ENCODE data around the gene MAGEF1.
"Not testable (repeated sequence)": the region's sequence is repeated elsewhere in the genome, so short reads cannot be mapped to it uniquely, and the experiment has no call there.

The MAGEF1 gene

DNA sequence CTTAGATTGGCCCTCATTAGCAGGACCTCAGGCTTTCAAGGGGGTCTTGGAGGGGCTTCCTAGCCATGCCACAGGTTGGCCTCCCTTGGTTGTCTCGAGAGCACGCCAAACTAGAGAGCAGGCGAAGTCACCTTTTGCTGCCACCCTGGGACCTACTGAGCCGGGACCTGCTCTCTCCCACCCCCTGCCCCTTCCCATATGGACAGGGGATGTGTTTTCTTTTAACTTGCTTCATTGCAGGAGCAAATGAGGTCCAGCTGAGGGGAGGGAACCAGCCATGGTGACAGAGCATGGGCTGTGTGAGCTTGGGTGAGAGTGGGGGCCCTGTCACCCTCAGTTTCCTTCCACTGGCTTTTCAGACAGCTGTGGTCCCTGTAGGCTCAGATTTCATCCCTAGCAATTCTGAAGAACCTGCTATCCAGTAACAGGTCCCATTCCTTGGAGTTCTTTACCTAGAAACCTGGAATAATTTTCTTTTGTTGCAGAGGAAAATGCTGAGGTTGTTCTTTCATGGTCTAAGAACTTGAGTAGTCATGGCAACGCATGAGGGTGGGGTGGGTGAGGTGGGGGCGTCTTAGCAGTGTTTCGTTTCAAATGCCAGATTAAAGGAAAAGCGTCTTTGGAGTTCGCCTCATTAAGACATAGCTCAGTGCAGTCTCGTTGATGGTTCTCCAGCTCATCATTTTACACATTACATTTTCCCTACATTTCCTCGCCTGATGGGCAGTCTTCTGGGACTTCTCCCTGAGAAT, 20.1 kb upstream of the MAGEF1 start:
- Histone ChIP-seq H3K36me3 (ENCODE audit: insufficient read depth) (no peaks in the 10 kb centered on the region), H2AFZ (ENCODE audit: low read depth) (no peak overlapping the region), H3K4me3 (IDR thresholded peaks at IDR 0.05; ENCODE audit: insufficient read depth, low read depth, low read length) (no peak overlapping the region), H3K4me2 (no peak overlapping the region), H3K79me2 (ENCODE audit: insufficient read depth, low read depth) (no peaks in the 10 kb centered on the region), H3K27me3 (ENCODE audit: insufficient read depth, low read depth) (no peaks in the 10 kb centered on the region), H4K20me1 (ENCODE audit: insufficient read depth) (no peaks in the 10 kb centered on the region), H3K9ac (no peak overlapping the region), H3K4me1 (ENCODE audit: low read depth, poor library complexity, severe bottlenecking) (no peaks in the 10 kb centered on the region), H3K27ac (no peak overlapping the region)
- no peak for TF ChIP-seq CTCF (conservative IDR thresholded peaks at IDR 0.05; ENCODE audit: low read depth, low read length)

DNA sequence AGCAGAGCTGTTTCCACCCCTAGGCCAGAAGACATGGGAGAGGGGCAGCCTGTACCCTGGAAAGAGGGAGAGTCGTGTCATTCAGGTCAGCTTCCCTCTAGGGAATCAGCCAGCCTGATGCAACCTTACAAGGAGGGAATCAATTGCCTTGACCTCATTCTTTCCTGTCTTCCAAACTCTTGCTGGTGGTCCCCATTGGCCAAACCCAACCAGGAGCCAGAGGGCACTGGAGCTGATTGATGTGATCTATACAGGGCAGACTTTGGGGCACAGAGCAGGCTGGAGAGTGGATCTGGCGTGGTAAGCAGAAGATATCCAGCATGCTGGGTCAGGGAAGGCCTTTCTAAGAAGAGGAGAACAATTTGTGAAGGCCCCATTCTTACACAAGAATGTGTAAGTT, 19.1 kb upstream of the MAGEF1 start:
- Histone ChIP-seq H2AFZ (ENCODE audit: low read depth) (no peak overlapping the region), H4K20me1 (ENCODE audit: insufficient read depth) (no peaks in the 10 kb centered on the region), H3K9ac (no peak overlapping the region), H3K79me2 (ENCODE audit: insufficient read depth, low read depth) (no peaks in the 10 kb centered on the region), H3K27me3 (ENCODE audit: insufficient read depth, low read depth) (no peaks in the 10 kb centered on the region), H3K4me3 (IDR thresholded peaks at IDR 0.05; ENCODE audit: insufficient read depth, low read depth, low read length) (no peak overlapping the region), H3K4me2 (no peak overlapping the region), H3K36me3 (ENCODE audit: insufficient read depth) (no peaks in the 10 kb centered on the region), H3K27ac (no peak overlapping the region), H3K4me1 (ENCODE audit: low read depth, poor library complexity, severe bottlenecking) (no peaks in the 10 kb centered on the region)
- TF ChIP-seq CTCF (conservative IDR thresholded peaks at IDR 0.05; ENCODE audit: low read depth, low read length): no peak

DNA sequence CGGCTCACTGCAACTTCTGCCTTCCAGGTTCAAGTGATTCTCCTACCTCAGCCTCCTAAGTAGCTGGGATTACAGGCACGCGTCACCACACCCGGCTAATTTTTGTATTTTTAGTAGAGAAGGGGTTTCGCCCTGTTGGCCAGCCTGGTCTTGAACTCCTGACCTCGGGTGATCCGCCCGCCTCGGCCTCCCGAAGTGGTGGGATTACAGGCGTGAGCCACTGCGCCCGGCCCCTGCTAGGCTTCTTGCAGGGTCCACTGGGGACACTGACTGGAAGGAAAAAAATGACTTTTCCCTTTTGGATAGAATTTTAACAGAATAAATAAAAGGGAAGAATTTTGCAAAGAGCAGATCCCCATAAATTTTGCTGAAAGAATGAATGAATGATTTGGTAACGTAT, 17.3 kb upstream of the MAGEF1 start:
- H4K20me1 ChIP-seq (ENCODE audit: insufficient read depth); H3K4me2 ChIP-seq; H3K9ac ChIP-seq; H2AFZ ChIP-seq (ENCODE audit: low read depth); H3K27me3 ChIP-seq (ENCODE audit: insufficient read depth, low read depth); H3K4me3 ChIP-seq (IDR thresholded peaks at IDR 0.05; ENCODE audit: insufficient read depth, low read depth, low read length); H3K27ac ChIP-seq; H3K36me3 ChIP-seq (ENCODE audit: insufficient read depth); H3K79me2 ChIP-seq (ENCODE audit: insufficient read depth, low read depth); H3K4me1 ChIP-seq (ENCODE audit: low read depth, poor library complexity, severe bottlenecking): not testable (repeated sequence)

GRCh38 chr3:184728010-184728527, 16.2 kb upstream of the MAGEF1 start:
- no peaks in the 10 kb centered on the region for H3K4me1 ChIP-seq (ENCODE audit: low read depth, poor library complexity, severe bottlenecking)
- no peak overlapping the region for H3K4me2 ChIP-seq
- H2AFZ ChIP-seq (ENCODE audit: low read depth): no peak overlapping the region
- no peak overlapping the region for H3K4me3 ChIP-seq (IDR thresholded peaks at IDR 0.05; ENCODE audit: insufficient read depth, low read depth, low read length)
- no peaks in the 10 kb centered on the region for H3K36me3 ChIP-seq (ENCODE audit: insufficient read depth)
- H3K9ac ChIP-seq: no peak overlapping the region
- H3K79me2 ChIP-seq (ENCODE audit: insufficient read depth, low read depth): no peaks in the 10 kb centered on the region
- H3K27ac ChIP-seq: no peak overlapping the region
- H3K27me3 ChIP-seq (ENCODE audit: insufficient read depth, low read depth): no peaks in the 10 kb centered on the region
- TF ChIP-seq CTCF (conservative IDR thresholded peaks at IDR 0.05; ENCODE audit: low read depth, low read length): no peak
- no peaks in the 10 kb centered on the region for H4K20me1 ChIP-seq (ENCODE audit: insufficient read depth)

GRCh38 chr3:184727357-184728009, 15.6 kb upstream of the MAGEF1 start:
- H3K4me3 ChIP-seq (IDR thresholded peaks at IDR 0.05; ENCODE audit: insufficient read depth, low read depth, low read length): no peak overlapping the region
- peak; percentile 77 for TF ChIP-seq CTCF (conservative IDR thresholded peaks at IDR 0.05; ENCODE audit: low read depth, low read length)
- H3K27ac ChIP-seq: no peak overlapping the region
- H3K79me2 ChIP-seq (ENCODE audit: insufficient read depth, low read depth): no peaks in the 10 kb centered on the region
- H2AFZ ChIP-seq (ENCODE audit: low read depth): no peak overlapping the region
- H3K4me1 ChIP-seq (ENCODE audit: low read depth, poor library complexity, severe bottlenecking): no peaks in the 10 kb centered on the region
- no peaks in the 10 kb centered on the region for H3K36me3 ChIP-seq (ENCODE audit: insufficient read depth)
- H3K9ac ChIP-seq: no peak overlapping the region
- no peaks in the 10 kb centered on the region for H3K27me3 ChIP-seq (ENCODE audit: insufficient read depth, low read depth)
- no peaks in the 10 kb centered on the region for H4K20me1 ChIP-seq (ENCODE audit: insufficient read depth)
- H3K4me2 ChIP-seq: no peak overlapping the region
